Smooth muscle cell (in vitro differentiated cells): ENCODE measurements around the gene MIEF2. TPM values are rescaled to one million over a fixed set of nuclear protein-coding genes. Genes with fewer than 3 reads are reported as not detected.

Experiments
- DNase-seq: peaks from one replicate; lab custom pipeline; 2025; ENCODE audit not compliant: unreplicated experiment; lab: John Stamatoyannopoulos, UW
- H2AFZ ChIP-seq: fragments of 200-600 bp; sonication (generic); 2 replicates; pipeline ENCODE4 v1.6.0; 2016; ENCODE audit warnings: antibody characterized with exemption, low read depth, mild to moderate bottlenecking
- H3F3A ChIP-seq: fragments of 200-600 bp; sonication (generic); 2 replicates; pipeline ENCODE4 v1.6.0; 2017; ENCODE audit warnings: antibody characterized with exemption, low read depth
- H3K27ac ChIP-seq: fragments of 200-600 bp; sonication (generic); 2 replicates; pipeline ENCODE4 v1.5.1; 2016; ENCODE audit warnings: low read depth, mild to moderate bottlenecking
- H3K27me3 ChIP-seq: fragments of 200-600 bp; sonication (generic); 2 replicates; pipeline ENCODE4 v1.6.1; 2016; ENCODE audit warnings: low read depth, mild to moderate bottlenecking
- H3K36me3 ChIP-seq: fragments of 200-600 bp; sonication (generic); 2 replicates; pipeline ENCODE4 v1.5.1; 2016; ENCODE audit warnings: low read depth
- H3K4me1 ChIP-seq: fragments of 200-600 bp; sonication (generic); 2 replicates; pipeline ENCODE4 v1.5.1; 2016; ENCODE audit warnings: low read depth
- H3K4me2 ChIP-seq: fragments of 200-600 bp; sonication (generic); 2 replicates; pipeline ENCODE4 v1.6.0; 2016; ENCODE audit warnings: mild to moderate bottlenecking
- H3K4me3 ChIP-seq: fragments of 200-600 bp; sonication (generic); 2 replicates; pipeline ENCODE4 v1.5.1; 2016; ENCODE audit warnings: mild to moderate bottlenecking
- H3K79me2 ChIP-seq: fragments of 200-600 bp; sonication (generic); 2 replicates; pipeline ENCODE4 v1.6.0; 2016; ENCODE audit warnings: low read depth, mild to moderate bottlenecking
- H3K9ac ChIP-seq: fragments of 200-600 bp; sonication (generic); 2 replicates; pipeline ENCODE4 v1.6.0; 2016; ENCODE audit warnings: low read depth
- H3K9me3 ChIP-seq: fragments of 200-600 bp; sonication (generic); replicated peaks from 2 replicates; pipeline ENCODE4 v1.5.1; 2016; ENCODE audit warnings: low read depth
- H4K20me1 ChIP-seq: fragments of 200-600 bp; sonication (generic); 2 replicates; pipeline ENCODE4 v1.6.0; 2016; ENCODE audit warnings: low read depth
- CTCF ChIP-seq: fragments of 200-600 bp; sonication (generic); IDR thresholded peaks from 2 replicates; pipeline ENCODE4 v1.5.1; 2017; ENCODE audit warnings: borderline replicate concordance, mild to moderate bottlenecking, antibody characterized with exemption; ENCODE audit not compliant: insufficient read depth, poor library complexity, severe bottlenecking
- WGBS: methylation state at CpG from one replicate; pipeline ENCODE4 v1.1.7; 2016; ENCODE audit warnings: low lambda C conversion rate; 5-methylcytosine and 5-hydroxymethylcytosine counted together
- polyA plus RNA-seq: library from polyadenylated mRNA; unstranded; fragments of >200 nt; fragmentation: Nextera tagmentation; extraction: Ambion mirVana; gene quantifications from 2 replicates; pipeline ENCODE4 v1.2.1, GENCODE V29; 2016
- total RNA-seq: library from RNA; depleted of rRNA; stranded (reverse); fragments of >200 nt; gene quantifications from 2 replicates; pipeline ENCODE4 v1.2.3, GENCODE V29; 2014

Gene MIEF2
- total and polyA plus RNA-seq, 2 experiments from 2014 or later, result 10.4 to 13.5 TPM

GRCh38 chr17:18218756-18219415 lies 41.6 kb upstream of the MIEF2 start:
- no peak for TF ChIP-seq CTCF
- H3K4me2 ChIP-seq, result no peak overlapping the region
- H4K20me1 ChIP-seq, result no peaks in the 10 kb centered on the region
- no peak for DNase-seq
- peaks cover 5% of the 10 kb centered on the region for H3F3A ChIP-seq
- H3K27ac ChIP-seq, result no peak overlapping the region
- WGBS, result 44% methylated on average over 4 of the region's 4 CpGs
- no peak overlapping the region for H2AFZ ChIP-seq
- peaks cover 9% of the 10 kb centered on the region for H3K4me1 ChIP-seq
- H3K79me2 ChIP-seq, result no peaks in the 10 kb centered on the region
- H3K9ac ChIP-seq, result no peak overlapping the region
- no peaks in the 10 kb centered on the region for H3K27me3 ChIP-seq
- no peak overlapping the region for H3K4me3 ChIP-seq
- H3K9me3 ChIP-seq, result no peaks in the 10 kb centered on the region
- H3K36me3 ChIP-seq, result no peaks in the 10 kb centered on the region

- peaks cover 24% of the 10 kb centered on the region for H3K4me1 ChIP-seq
- peak overlapping the region; percentile 79 for H3K4me2 ChIP-seq
- H3K36me3 ChIP-seq, result no peaks in the 10 kb centered on the region
- no peak overlapping the region for H3K4me3 ChIP-seq
- WGBS, result 74% methylated on average over 4 of the region's 4 CpGs
- peak overlapping the region; percentile 36 for H3K9ac ChIP-seq
- H3K27ac ChIP-seq, result peak overlapping the region; percentile 84
- H3K9me3 ChIP-seq, result no peaks in the 10 kb centered on the region
- H2AFZ ChIP-seq, result peak overlapping the region; percentile 80
- DNase-seq, result no peak
- H3K79me2 ChIP-seq, result peaks cover 33% of the 10 kb centered on the region
- no peak for TF ChIP-seq CTCF
- H3F3A ChIP-seq, result no peaks in the 10 kb centered on the region
- peaks cover 27% of the 10 kb centered on the region for H4K20me1 ChIP-seq
- no peaks in the 10 kb centered on the region for H3K27me3 ChIP-seq
Observed at GRCh38 chr17:18224053-18224386, 36.4 kb upstream of the MIEF2 start.

- Histone ChIP-seq H3K9ac (peak overlapping the region; percentile 36), H3K27me3 (no peaks in the 10 kb centered on the region), H3K79me2 (peaks cover 38% of the 10 kb centered on the region), H3K27ac (peak overlapping the region; percentile 84), H2AFZ (peak overlapping the region; percentile 80), H3K4me3 (peak overlapping the region; percentile 28), H3K9me3 (no peaks in the 10 kb centered on the region), H3F3A (no peaks in the 10 kb centered on the region), H3K4me2 (peak overlapping the region; percentile 79), H4K20me1 (peaks cover 33% of the 10 kb centered on the region), H3K4me1 (peaks cover 23% of the 10 kb centered on the region), H3K36me3 (no peaks in the 10 kb centered on the region)
- WGBS, result 6% methylated on average over 23 of the region's 23 CpGs
- DNase-seq, result peak; percentile 35
- TF ChIP-seq CTCF, result no peak
Observed at GRCh38 chr17:18224387-18225120, 35.9 kb upstream of the MIEF2 start.
